ENCODE data around the gene MEGF8. TPM values are rescaled to one million over a fixed set of nuclear protein-coding genes. Genes with fewer than 3 reads are reported as not detected.

MEGF8 gene
- total and polyA plus RNA-seq, 9 of the 15 experiments (the other 6 are each of a cell fraction or from before 2014, with no cell fraction given): 0.28 to 13.1 (median 3.0) TPM

DNA sequence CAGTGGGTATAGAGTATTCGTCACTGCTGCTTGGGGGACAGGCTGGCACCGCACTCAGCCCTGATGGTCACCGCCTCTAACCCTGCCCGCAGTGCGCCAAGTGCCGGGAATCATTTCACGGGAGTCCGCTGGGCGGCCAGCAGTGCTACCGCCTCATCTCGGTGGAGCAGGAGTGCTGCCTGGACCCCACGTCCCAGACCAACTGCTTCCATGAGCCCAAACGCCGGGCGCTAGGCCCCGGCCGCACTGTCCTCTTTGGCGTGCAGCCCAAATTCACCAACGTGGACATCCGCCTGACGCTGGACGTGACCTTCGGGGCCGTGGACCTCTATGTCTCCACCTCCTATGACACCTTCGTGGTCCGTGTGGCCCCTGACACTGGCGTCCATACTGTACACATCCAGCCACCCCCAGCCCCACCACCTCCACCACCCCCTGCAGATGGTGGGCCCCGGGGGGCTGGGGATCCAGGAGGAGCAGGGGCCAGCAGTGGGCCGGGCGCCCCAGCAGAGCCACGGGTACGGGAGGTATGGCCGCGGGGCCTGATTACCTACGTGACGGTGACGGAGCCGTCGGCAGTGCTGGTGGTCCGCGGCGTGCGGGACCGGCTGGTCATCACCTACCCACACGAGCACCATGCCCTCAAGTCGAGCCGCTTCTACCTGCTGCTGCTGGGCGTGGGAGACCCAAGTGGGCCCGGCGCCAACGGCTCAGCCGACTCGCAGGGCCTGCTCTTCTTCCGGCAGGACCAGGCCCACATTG lies 50.2 kb downstream of the MEGF8 start:
- Histone ChIP-seq H3K9me1 (ENCODE audit: control insufficient read depth, insufficient read depth, low read length) (no peaks in the 10 kb centered on the region), H3K79me2 (ENCODE audit: control insufficient read depth, insufficient read depth, low read length) (no peaks in the 10 kb centered on the region), H3K9me3 (replicated peaks; ENCODE audit: control insufficient read depth, insufficient read depth, low read depth, low read length) (no peaks in the 10 kb centered on the region), H3K4me2 (ENCODE audit: insufficient read depth, low read length) (no peak overlapping the region), H3K4me1 (replicated peaks in 1 of 2; ENCODE audit: control insufficient read depth in 2 of 2, insufficient read depth in 2 of 2, low read length in 2 of 2) (peaks cover 0 to 34% of the 10 kb centered on the region in 2 experiments; a peak in 3 of 5 replicates), H4K20me1 (replicated peaks; ENCODE audit: control insufficient read depth, insufficient read depth, low read length) (no peaks in the 10 kb centered on the region), H3K4me3 (no peak overlapping the region), H3K27ac (ENCODE audit: extremely low read depth, low read depth, low read length) (no peak overlapping the region), H2AFZ (ENCODE audit: low read depth, low read length) (no peak overlapping the region), H3K36me3 (ENCODE audit: control insufficient read depth, insufficient read depth, low read length) (no peaks in the 10 kb centered on the region; the same call in 2 of the 3 replicates), H3K27me3 (ENCODE audit: control insufficient read depth in 2 of 2, insufficient read depth in 2 of 2, low read length in 2 of 2) (peaks cover 3 to 26% of the 10 kb centered on the region in 2 experiments; a peak in 4 of 5 replicates), H3K9ac (ENCODE audit: insufficient read depth in 1 of 2, low read depth in 2 of 2, low read length in 2 of 2) (no peak overlapping the region)
- BruUV-seq (replicated peaks): no TSS peak
- POLR2A ChIA-PET: no interaction called here
- DNase-seq (ENCODE audit: extremely low read depth in 1 of 4, low spot score in 3 of 4) (no peak), ATAC-seq (no peak), FAIRE-seq (no peak)
- CTCF ChIA-PET (ENCODE audit: low intra/inter-chr PET ratio): no interaction called here
- no peak for TF ChIP-seq SMAD2 (IDR thresholded peaks at IDR 0.05; ENCODE audit: low read depth, low read length)
- no peak for TF ChIP-seq PRPF4 (IDR thresholded peaks at IDR 0.05; ENCODE audit: insufficient read depth, low read depth, low read length, poor library complexity, severe bottlenecking)
- TF ChIP-seq ZNF785 (CRISPR knock-in tag; IDR thresholded peaks at IDR 0.05): no peak
- TF ChIP-seq SNIP1 (IDR thresholded peaks at IDR 0.05; ENCODE audit: low read depth): no peak
- TF ChIP-seq SNAPC5 (CRISPR knock-in tag; IDR thresholded peaks at IDR 0.05): no peak
- no peak for TF ChIP-seq COPS2 (conservative IDR thresholded peaks at IDR 0.05)
- TF ChIP-seq IRF2 (CRISPR knock-in tag; IDR thresholded peaks at IDR 0.05): no peak
- TF ChIP-seq, protein P1, sequence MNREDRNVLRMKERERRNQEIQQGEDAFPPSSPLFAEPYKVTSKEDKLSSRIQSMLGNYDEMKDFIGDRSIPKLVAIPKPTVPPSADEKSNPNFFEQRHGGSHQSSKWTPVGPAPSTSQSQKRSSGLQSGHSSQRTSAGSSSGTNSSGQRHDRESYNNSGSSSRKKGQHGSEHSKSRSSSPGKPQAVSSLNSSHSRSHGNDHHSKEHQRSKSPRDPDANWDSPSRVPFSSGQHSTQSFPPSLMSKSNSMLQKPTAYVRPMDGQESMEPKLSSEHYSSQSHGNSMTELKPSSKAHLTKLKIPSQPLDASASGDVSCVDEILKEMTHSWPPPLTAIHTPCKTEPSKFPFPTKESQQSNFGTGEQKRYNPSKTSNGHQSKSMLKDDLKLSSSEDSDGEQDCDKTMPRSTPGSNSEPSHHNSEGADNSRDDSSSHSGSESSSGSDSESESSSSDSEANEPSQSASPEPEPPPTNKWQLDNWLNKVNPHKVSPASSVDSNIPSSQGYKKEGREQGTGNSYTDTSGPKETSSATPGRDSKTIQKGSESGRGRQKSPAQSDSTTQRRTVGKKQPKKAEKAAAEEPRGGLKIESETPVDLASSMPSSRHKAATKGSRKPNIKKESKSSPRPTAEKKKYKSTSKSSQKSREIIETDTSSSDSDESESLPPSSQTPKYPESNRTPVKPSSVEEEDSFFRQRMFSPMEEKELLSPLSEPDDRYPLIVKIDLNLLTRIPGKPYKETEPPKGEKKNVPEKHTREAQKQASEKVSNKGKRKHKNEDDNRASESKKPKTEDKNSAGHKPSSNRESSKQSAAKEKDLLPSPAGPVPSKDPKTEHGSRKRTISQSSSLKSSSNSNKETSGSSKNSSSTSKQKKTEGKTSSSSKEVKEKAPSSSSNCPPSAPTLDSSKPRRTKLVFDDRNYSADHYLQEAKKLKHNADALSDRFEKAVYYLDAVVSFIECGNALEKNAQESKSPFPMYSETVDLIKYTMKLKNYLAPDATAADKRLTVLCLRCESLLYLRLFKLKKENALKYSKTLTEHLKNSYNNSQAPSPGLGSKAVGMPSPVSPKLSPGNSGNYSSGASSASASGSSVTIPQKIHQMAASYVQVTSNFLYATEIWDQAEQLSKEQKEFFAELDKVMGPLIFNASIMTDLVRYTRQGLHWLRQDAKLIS (CRISPR knock-in tag; IDR thresholded peaks at IDR 0.05): no peak
- TF ChIP-seq ASH1L (IDR thresholded peaks at IDR 0.05; ENCODE audit: borderline replicate concordance, low read depth, partially characterized antibody): no peak
- no peak for TF ChIP-seq DNMT1 (IDR thresholded peaks at IDR 0.05)
- in situ Hi-C loops (cut with MboI): no loop called here
- 83% methylated on average over 42 of the region's 54 CpGs for WGBS (ENCODE audit: insufficient coverage, low coverage, missing lambda C conversion rate)
- intact Hi-C loops (cut with micrococcal nuclease): no loop called here

Data from K562 (cell line).